Measurements from ENCODE around the gene VCX2.
"Not testable (repeated sequence)": the region's sequence is repeated elsewhere in the genome, so short reads cannot be mapped to it uniquely, and the experiment has no call there.

Gene VCX2

GRCh38 chrX:8171169-8171568, at the start of gene VCX2:
TSS of gene VCX2 (minus strand) at chrX:8171267. CDS start at chrX:8170643, 624 bp downstream.
- DNase-seq (ENCODE audit: low spot score), result not testable (repeated sequence)

- no peak for TF ChIP-seq CTCF (IDR thresholded peaks at IDR 0.05; ENCODE audit: extremely low read depth, missing control alignments)
These were observed 33.9 kb upstream of the VCX2 start for GRCh38 chrX:8204943-8205342.

GRCh38 chrX:8204169-8204935, 33.3 kb upstream of the VCX2 start:
- no peak for TF ChIP-seq CTCF (IDR thresholded peaks at IDR 0.05; ENCODE audit: extremely low read depth, missing control alignments)
- no peak for DNase-seq (ENCODE audit: low spot score)

More at GRCh38 chrX:8204943-8205342, 33.9 kb upstream of the VCX2 start:
- no peak for DNase-seq (ENCODE audit: low spot score)

- DNase-seq (ENCODE audit: low spot score), result no peak
- TF ChIP-seq CTCF (IDR thresholded peaks at IDR 0.05; ENCODE audit: extremely low read depth, missing control alignments), result no peak
These were observed 30.8 kb upstream of the VCX2 start for GRCh38 chrX:8201896-8202331.

- TF ChIP-seq CTCF (IDR thresholded peaks at IDR 0.05; ENCODE audit: extremely low read depth, missing control alignments), result no peak
- no peak for DNase-seq (ENCODE audit: low spot score)
These were observed 25.7 kb upstream of the VCX2 start for GRCh38 chrX:8196776-8197175.

- no peak for TF ChIP-seq CTCF (IDR thresholded peaks at IDR 0.05; ENCODE audit: extremely low read depth, missing control alignments)
- no peak for DNase-seq (ENCODE audit: low spot score)
These were observed 23.1 kb upstream of the VCX2 start for GRCh38 chrX:8194216-8194615.

- DNase-seq (ENCODE audit: low spot score), result no peak
- TF ChIP-seq CTCF (IDR thresholded peaks at IDR 0.05; ENCODE audit: extremely low read depth, missing control alignments), result no peak
These were observed 21.2 kb upstream of the VCX2 start for GRCh38 chrX:8192276-8192675.

- DNase-seq (ENCODE audit: low spot score), result no peak
- TF ChIP-seq CTCF (IDR thresholded peaks at IDR 0.05; ENCODE audit: extremely low read depth, missing control alignments), result no peak
These were observed 20.0 kb upstream of the VCX2 start for GRCh38 chrX:8191022-8191421.

Measured in GM20000 (cell line).